Activated CD8-positive, alpha-beta memory T cell treated with anti-CD3 and anti-CD28 coated beads, Interleukin-2, amount 50 U/mL, for 48 hours (primary cell): ENCODE results near the gene AGRN.
A peak's percentile ranks its signal among the peaks of the same experiment; 100 is the strongest.
"Not testable (repeated sequence)": the region's sequence is repeated elsewhere in the genome, so short reads cannot be mapped to it uniquely, and the experiment has no call there.

ENCODE experiments used
- DNase-seq: peaks from one replicate; pipeline ENCODE4 v3.0.0-alpha.2; 2020

The AGRN gene

GRCh38 chr1:1020000-1020404, at the start of gene AGRN:
AGRN (plus strand) TSS chr1:1020120; CDS start chr1:1020173, 53 bp downstream.
- DNase-seq = no peak

GRCh38 chr1:970242-970972, 49.5 kb upstream of the AGRN start:
- DNase-seq = no peak

GRCh38 chr1:970973-971730, 48.8 kb upstream of the AGRN start:
- DNase-seq = no peak

- no peak for DNase-seq
Measured at GRCh38 chr1:971751-972506, 48.0 kb upstream of the AGRN start.

- no peak for DNase-seq
Measured at GRCh38 chr1:972726-973458, 47.0 kb upstream of the AGRN start.

- no peak for DNase-seq
Measured at GRCh38 chr1:973459-974292, 46.2 kb upstream of the AGRN start.

GRCh38 chr1:974293-974640, 45.7 kb upstream of the AGRN start:
- no peak for DNase-seq

- no peak for DNase-seq
Measured at GRCh38 chr1:974687-975328, 45.1 kb upstream of the AGRN start.

- no peak for DNase-seq
Measured at GRCh38 chr1:975365-975764, 44.6 kb upstream of the AGRN start.

- peak; percentile 84 for DNase-seq
Measured at GRCh38 chr1:975896-976683, 43.8 kb upstream of the AGRN start.

- DNase-seq = not testable (repeated sequence)
Measured at GRCh38 chr1:976791-977190, 43.1 kb upstream of the AGRN start.

GRCh38 chr1:978069-978834, 41.7 kb upstream of the AGRN start:
- DNase-seq = no peak

GRCh38 chr1:978835-979743, 40.8 kb upstream of the AGRN start:
- no peak for DNase-seq

GRCh38 chr1:979744-980072, 40.2 kb upstream of the AGRN start:
- DNase-seq = no peak

- no peak for DNase-seq
Measured at GRCh38 chr1:980137-980571, 39.8 kb upstream of the AGRN start.

GRCh38 chr1:980602-981395, 39.1 kb upstream of the AGRN start:
- DNase-seq = no peak

- no peak for DNase-seq
Measured at GRCh38 chr1:981491-981954, 38.4 kb upstream of the AGRN start.
